ENCODE data around the gene GABRB1.

The GABRB1 gene

GRCh38 chr4:47465004-47465403 lies 433.6 kb downstream of the GABRB1 start:
- no peaks in the 10 kb centered on the region for H3K36me3 ChIP-seq (ENCODE audit: control insufficient read depth, insufficient read depth, low read length)
- H3K79me2 ChIP-seq, result no peaks in the 10 kb centered on the region
- TF ChIP-seq CTCF (IDR thresholded peaks at IDR 0.05), result no peak
- no peak overlapping the region for H2AFZ ChIP-seq
- peaks cover 2% of the 10 kb centered on the region for H3K4me1 ChIP-seq
- H3K27me3 ChIP-seq (ENCODE audit: control insufficient read depth, insufficient read depth, low read length), result no peaks in the 10 kb centered on the region
- H3K27ac ChIP-seq, result no peak overlapping the region
- H3K9me3 ChIP-seq (ENCODE audit: control insufficient read depth, low read length), result no peaks in the 10 kb centered on the region
- H3K9ac ChIP-seq, result no peak overlapping the region
- no peak overlapping the region for H3K4me3 ChIP-seq (ENCODE audit: low read depth, low read length)
- H3K4me2 ChIP-seq (ENCODE audit: low read length), result no peak overlapping the region

GRCh38 chr4:47466056-47466785 lies 434.9 kb downstream of the GABRB1 start:
- H3K4me2 ChIP-seq (ENCODE audit: low read length), result no peak overlapping the region
- H3K36me3 ChIP-seq (ENCODE audit: control insufficient read depth, insufficient read depth, low read length), result no peaks in the 10 kb centered on the region
- no peak for TF ChIP-seq CTCF (IDR thresholded peaks at IDR 0.05)
- no peaks in the 10 kb centered on the region for H3K79me2 ChIP-seq
- no peak overlapping the region for H3K9ac ChIP-seq
- no peaks in the 10 kb centered on the region for H3K9me3 ChIP-seq (ENCODE audit: control insufficient read depth, low read length)
- H3K4me1 ChIP-seq, result peaks cover 2% of the 10 kb centered on the region
- H3K27ac ChIP-seq, result no peak overlapping the region
- H3K27me3 ChIP-seq (ENCODE audit: control insufficient read depth, insufficient read depth, low read length), result no peaks in the 10 kb centered on the region
- no peak overlapping the region for H2AFZ ChIP-seq
- H3K4me3 ChIP-seq (ENCODE audit: low read depth, low read length), result no peak overlapping the region

- TF ChIP-seq CTCF (IDR thresholded peaks at IDR 0.05), result no peak
These were observed 437.5 kb downstream of the GABRB1 start for GRCh38 chr4:47468706-47469365.

GRCh38 chr4:47469951-47470350 lies 438.6 kb downstream of the GABRB1 start:
- H2AFZ ChIP-seq, result no peak overlapping the region
- TF ChIP-seq CTCF (IDR thresholded peaks at IDR 0.05), result no peak

More at GRCh38 chr4:47468706-47469365, 437.5 kb downstream of the GABRB1 start:
- Histone ChIP-seq H3K79me2 (no peaks in the 10 kb centered on the region), H3K27ac (no peak overlapping the region), H3K4me1 (peaks cover 1% of the 10 kb centered on the region), H3K4me3 (ENCODE audit: low read depth, low read length) (no peak overlapping the region), H3K27me3 (ENCODE audit: control insufficient read depth, insufficient read depth, low read length) (no peaks in the 10 kb centered on the region), H3K9me3 (ENCODE audit: control insufficient read depth, low read length) (no peaks in the 10 kb centered on the region), H2AFZ (no peak overlapping the region), H3K36me3 (ENCODE audit: control insufficient read depth, insufficient read depth, low read length) (no peaks in the 10 kb centered on the region), H3K4me2 (ENCODE audit: low read length) (no peak overlapping the region), H3K9ac (no peak overlapping the region)

More at GRCh38 chr4:47469951-47470350, 438.6 kb downstream of the GABRB1 start:
- Histone ChIP-seq H3K27ac (no peak overlapping the region), H3K9ac (no peak overlapping the region), H3K4me2 (ENCODE audit: low read length) (no peak overlapping the region), H3K27me3 (ENCODE audit: control insufficient read depth, insufficient read depth, low read length) (no peaks in the 10 kb centered on the region), H3K4me3 (ENCODE audit: low read depth, low read length) (no peak overlapping the region), H3K4me1 (no peaks in the 10 kb centered on the region), H3K9me3 (ENCODE audit: control insufficient read depth, low read length) (no peaks in the 10 kb centered on the region), H3K36me3 (ENCODE audit: control insufficient read depth, insufficient read depth, low read length) (no peaks in the 10 kb centered on the region), H3K79me2 (no peaks in the 10 kb centered on the region)
